ENCODE measurements around the gene AGAP1.

GRCh38 chr2:236130349-236130998 is 636.6 kb downstream of the AGAP1 start:
- TF ChIP-seq CTCF (IDR thresholded peaks at IDR 0.05; ENCODE audit: poor library complexity, severe bottlenecking) (no peak), EZH2 (IDR thresholded peaks at IDR 0.05; ENCODE audit: borderline replicate concordance, insufficient read depth, low read length, poor library complexity, severe bottlenecking) (no peak), RAD21 (conservative IDR thresholded peaks at IDR 0.05) (no peak), EP300 (conservative IDR thresholded peaks at IDR 0.05; ENCODE audit: poor library complexity, severe bottlenecking) (no peak), POLR2AphosphoS5 (IDR thresholded peaks at IDR 0.05) (no peak), SMC3 (conservative IDR thresholded peaks at IDR 0.05; ENCODE audit: poor library complexity) (no peak)

Data from neural cell (in vitro differentiated cells).